Heart right ventricle (tissue), 16 donors: ENCODE data around the gene RAB36. TPM values are rescaled to one million over a fixed set of nuclear protein-coding genes. Genes with fewer than 3 reads are reported as not detected.

Experiments used
- ATAC-seq, 8 donors: fragments of 200-7000 bp; cut with Tn5 transposase; one replicate each; pipeline ENCODE4 v1.9.1; 2020; ENCODE audit warnings: mild to moderate bottlenecking in 8 of 8, moderate library complexity in 8 of 8, moderate number of reproducible peaks in 1 of 8
- DNase-seq, 2 donors: peaks; one replicate each; pipeline ENCODE4 v3.0.0-alpha.2; 2020
- H3K27ac ChIP-seq, 10 donors: fragments of 200-600 bp; sonication (generic) in 2 of 10; one replicate each; pipeline versions ENCODE4 v1.5.0 to v1.8.0; 2020 to 2022; ENCODE audit warnings: mild to moderate bottlenecking in 3 of 10
- H3K27me3 ChIP-seq, 7 donors: fragments of 200-600 bp; one replicate each; pipeline ENCODE4 v1.8.0; 2021 to 2022; ENCODE audit warnings: mild to moderate bottlenecking in 2 of 7
- H3K36me3 ChIP-seq, 9 donors: fragments of 200-600 bp; sonication (generic) in 1 of 9; one replicate each; pipeline versions ENCODE4 v1.5.0 to v1.8.0; 2020 to 2022; ENCODE audit warnings: mild to moderate bottlenecking in 2 of 9
- H3K4me1 ChIP-seq, 9 donors: fragments of 200-600 bp; sonication (generic) in 1 of 9; one replicate each; pipeline versions ENCODE4 v1.5.0 to v1.8.0; 2020 to 2022; ENCODE audit warnings: mild to moderate bottlenecking in 4 of 9
- H3K4me3 ChIP-seq, 10 donors: fragments of 200-600 bp; sonication (generic) in 2 of 10; one replicate each; pipeline versions ENCODE4 v1.5.0 to v1.8.0; 2020 to 2022; ENCODE audit warnings: mild to moderate bottlenecking in 7 of 10, moderate library complexity in 2 of 10
- H3K9me3 ChIP-seq, 11 donors: fragments of 200-600 bp in 10 of 11; sonication (generic) in 2 of 11; one replicate each; pipeline versions ENCODE4 v1.5.0 to v1.8.0; 2013 to 2022; ENCODE audit warnings: mild to moderate bottlenecking in 2 of 11, control low read depth in 1 of 11, moderate library complexity in 1 of 11
- WGBS, 2 donors: extraction: QIAGEN DNeasy Blood & Tissue Kit; methylation state at CpG; one replicate each; pipeline ENCODE4 v1.1.7; 2013; ENCODE audit warnings: inconsistent platforms in 1 of 2; 5-methylcytosine and 5-hydroxymethylcytosine counted together
- intact Hi-C, 10 donors: fragments of 100-400 bp; cut with DNase I; formaldehyde crosslinking; loops; one replicate each; pipeline versions ENCODE4 v1.11.1 to v1.14.2; 2022
- polyA plus RNA-seq, 2 donors: library from polyadenylated mRNA; stranded (reverse); fragments of 200-250 nt; gene quantifications; one replicate each; pipeline ENCODE4 v1.2.3, GENCODE V29; 2013
- total RNA-seq, 10 donors: library from RNA; stranded (reverse); fragmentation: NEBNext Ultra II Directional in 3 of 10; extraction: Animal tissue kit (Norgen Biotek cat#: 25700) in 3 of 10; gene quantifications; one replicate each; pipeline versions ENCODE4 v1.2.1 to v1.2.4, GENCODE V29; 2021 to 2023
- TF ChIP-seq, protein P1 (sequence below), 9 donors: fragments of 200-600 bp; sonication (generic) in 2 of 9; IDR thresholded peaks; one replicate each; pipeline versions ENCODE4 v1.5.0 to v1.8.0; 2021 to 2022; ENCODE audit warnings: antibody characterized with exemption in 9 of 9, mild to moderate bottlenecking in 5 of 9, moderate library complexity in 1 of 9
- donor health status: Arrhythmogenic right ventricular cardiomyopathy.
- donor health status: ischemic (EF 13 %, LVEDD 7.1; RV severe dilation, severe dysfunction).
- donor health status: healthy with polysubstance abuse.
- donor health status: DM: no; HTN: yes; CAD: no.
- donor health status: DM: no; HTN: no; CAD: no.
- donor health status: ischemic (EF 25% LVEDD 6.9; RV normal size, moderate dysfunction).
- donor health status: ischemic (EF 25% LVEDD 5.7; RV mildly dilated, moderate dysfunction).
- donor health status: healthy.
- donor health status: DM: yes; HTN: yes; CAD: no.
- donor health status: Ischemic cardiomyopathy.
- donor health status: ischemic (EF 35%, LVEDD 5.7; RV mildly dilated, moderate dysfunction).
- donor health status: nonischemic (EF 11% LVEDD 7.7; RV severe dilation, severe dysfunction).
- donor health status: DM: yes; HTN: yes; CAD: no.
- donor health status: PGD.
- donor health status: ischemic (EF 29% LVEDD 5.4; RV normal size, mild dysfunction).
- donor health status: nonischemic (EF 23%, LVEDD 6.1; RV moderate dilation, normal function).

The RAB36 gene
- total and polyA plus RNA-seq, 12 donors = 0.15 to 1.00 (median 0.43) TPM

GRCh38 chr22:23190526-23190925, 45.2 kb downstream of the RAB36 start:
- Histone ChIP-seq H3K4me1 (peaks cover 0 to 55% (median 34%) of the 10 kb centered on the region in 9 donors), H3K4me3 (no peak overlapping the region), H3K27me3 (no peaks in the 10 kb centered on the region), H3K36me3 (peaks cover 0 to 24% (median 0%) of the 10 kb centered on the region in 9 donors), H3K27ac (peak overlapping the region in 1 of 10 donors; percentile 3), H3K9me3 (no peaks in the 10 kb centered on the region)
- peak; percentile 32 to 85 (median 56) for ATAC-seq
- intact Hi-C loops = no loop called here
- DNase-seq = no peak
- whole genome bisulfite sequencing, 2 donors = 69 to 78% methylated on average over 9 of the region's 9 CpGs
- TF ChIP-seq, protein P1, sequence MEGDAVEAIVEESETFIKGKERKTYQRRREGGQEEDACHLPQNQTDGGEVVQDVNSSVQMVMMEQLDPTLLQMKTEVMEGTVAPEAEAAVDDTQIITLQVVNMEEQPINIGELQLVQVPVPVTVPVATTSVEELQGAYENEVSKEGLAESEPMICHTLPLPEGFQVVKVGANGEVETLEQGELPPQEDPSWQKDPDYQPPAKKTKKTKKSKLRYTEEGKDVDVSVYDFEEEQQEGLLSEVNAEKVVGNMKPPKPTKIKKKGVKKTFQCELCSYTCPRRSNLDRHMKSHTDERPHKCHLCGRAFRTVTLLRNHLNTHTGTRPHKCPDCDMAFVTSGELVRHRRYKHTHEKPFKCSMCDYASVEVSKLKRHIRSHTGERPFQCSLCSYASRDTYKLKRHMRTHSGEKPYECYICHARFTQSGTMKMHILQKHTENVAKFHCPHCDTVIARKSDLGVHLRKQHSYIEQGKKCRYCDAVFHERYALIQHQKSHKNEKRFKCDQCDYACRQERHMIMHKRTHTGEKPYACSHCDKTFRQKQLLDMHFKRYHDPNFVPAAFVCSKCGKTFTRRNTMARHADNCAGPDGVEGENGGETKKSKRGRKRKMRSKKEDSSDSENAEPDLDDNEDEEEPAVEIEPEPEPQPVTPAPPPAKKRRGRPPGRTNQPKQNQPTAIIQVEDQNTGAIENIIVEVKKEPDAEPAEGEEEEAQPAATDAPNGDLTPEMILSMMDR (IDR thresholded peaks at IDR 0.05) = no peak

DNA sequence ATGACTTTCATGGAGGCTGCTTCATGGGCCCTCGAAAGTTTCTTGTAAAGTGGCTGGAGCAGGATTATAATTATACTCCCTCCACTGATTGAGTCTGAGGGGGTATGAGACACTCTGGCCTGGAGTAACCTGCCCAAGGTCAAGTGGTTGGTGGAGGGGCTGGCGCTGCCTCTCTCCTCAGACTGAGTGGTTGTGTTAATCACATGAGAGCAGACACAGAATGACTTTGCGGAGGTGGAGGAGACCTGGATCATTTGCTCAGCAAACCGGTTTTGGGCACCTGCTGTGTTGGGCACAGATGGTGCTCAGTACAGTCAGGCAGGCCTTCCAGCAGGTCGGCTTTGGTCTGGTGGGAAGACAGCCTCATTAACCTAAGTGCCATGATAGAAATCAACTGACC, 46.9 kb downstream of the RAB36 start:
- H3K27me3 ChIP-seq = no peaks in the 10 kb centered on the region
- intact Hi-C loops = no loop called here
- H3K9me3 ChIP-seq = no peaks in the 10 kb centered on the region
- H3K36me3 ChIP-seq = peaks cover 0 to 28% (median 0%) of the 10 kb centered on the region in 9 donors
- H3K4me1 ChIP-seq = peaks cover 0 to 64% (median 33%) of the 10 kb centered on the region in 9 donors
- peak overlapping the region in 1 of 10 donors; percentile 15 for H3K27ac ChIP-seq
- no peak overlapping the region for H3K4me3 ChIP-seq
- ATAC-seq (peak in 6 of 8 donors; percentile 11 to 67 (median 54)), DNase-seq (no peak)
- 47 to 72% methylated on average over 5 of the region's 5 CpGs for WGBS, 2 donors
- TF ChIP-seq, protein P1 (IDR thresholded peaks at IDR 0.05) = no peak

- Histone ChIP-seq H3K27ac (peak overlapping the region in 1 of 10 donors; percentile 15), H3K27me3 (no peaks in the 10 kb centered on the region), H3K4me3 (no peak overlapping the region), H3K9me3 (no peaks in the 10 kb centered on the region), H3K4me1 (peaks cover 0 to 63% (median 33%) of the 10 kb centered on the region in 9 donors), H3K36me3 (peaks cover 0 to 28% (median 0%) of the 10 kb centered on the region in 9 donors)
- intact Hi-C loops = no loop called here
- DNase-seq = no peak
- peak in 1 of 8 donors; percentile 49 for ATAC-seq
- TF ChIP-seq, protein P1 (IDR thresholded peaks at IDR 0.05) = no peak
- WGBS, 2 donors = 96 to 97% methylated on average over 4 of the region's 4 CpGs
These were observed 47.3 kb downstream of the RAB36 start for GRCh38 chr22:23192558-23192957.

DNA sequence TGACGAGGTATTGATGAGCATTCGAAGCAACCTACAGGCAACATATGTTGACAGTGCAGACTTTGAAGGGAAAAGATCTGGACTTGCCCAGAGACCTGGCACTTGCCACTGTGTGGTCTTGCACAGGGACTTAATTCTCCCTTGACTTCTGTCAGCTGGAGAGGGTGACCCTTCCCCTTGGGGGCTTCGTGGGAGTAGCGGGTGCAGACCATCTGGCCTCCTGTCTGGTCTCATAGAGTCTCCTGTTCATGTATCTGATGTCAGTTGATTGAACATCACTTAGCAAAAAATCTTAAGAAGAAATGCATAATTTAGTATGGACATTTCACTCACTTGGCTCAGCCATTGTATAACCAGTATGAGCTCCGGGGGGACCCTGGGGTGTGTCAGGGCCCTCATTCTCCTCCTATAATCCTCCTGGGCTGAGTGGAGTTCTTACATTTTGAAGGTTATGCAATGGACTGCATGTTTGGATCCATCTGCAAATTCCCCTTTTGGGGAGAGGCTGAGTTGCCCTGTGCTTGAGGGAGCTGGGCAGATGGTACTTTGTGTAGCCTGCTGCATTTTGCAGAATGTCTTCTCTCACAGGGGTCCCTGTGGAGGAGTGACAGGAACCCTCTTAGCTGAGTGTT, 48.0 kb downstream of the RAB36 start:
- Histone ChIP-seq H3K4me1 (peaks cover 0 to 62% (median 33%) of the 10 kb centered on the region in 9 donors), H3K27ac (no peak overlapping the region), H3K36me3 (peaks cover 0 to 22% (median 0%) of the 10 kb centered on the region in 9 donors), H3K27me3 (no peaks in the 10 kb centered on the region), H3K4me3 (no peak overlapping the region), H3K9me3 (no peaks in the 10 kb centered on the region)
- DNase-seq = no peak
- TF ChIP-seq, protein P1 (IDR thresholded peaks at IDR 0.05) = no peak
- 94% methylated on average over 5 of the region's 5 CpGs for WGBS, 2 donors
- peak in 1 of 8 donors; percentile 17 for ATAC-seq
- intact Hi-C loops = no loop called here
